Suprapubic skin (tissue), 4 donors: Measurements from ENCODE around the gene UBASH3A. TPM values are rescaled to one million over a fixed set of nuclear protein-coding genes. Genes with fewer than 3 reads are reported as not detected.

Experiments
- DNase-seq, 2 donors: peaks; one replicate each; pipeline ENCODE4 v3.0.0-alpha.2; 2019; ENCODE audit warnings: low spot score in 2 of 2
- H3K27ac ChIP-seq: fragments of 200-600 bp; sonication (generic); one replicate; pipeline ENCODE4 v1.5.1; 2019
- H3K27me3 ChIP-seq: fragments of 200-600 bp; sonication (generic); one replicate; pipeline ENCODE4 v1.5.1; 2019
- H3K36me3 ChIP-seq: fragments of 200-600 bp; sonication (generic); one replicate; pipeline ENCODE4 v1.5.1; 2019
- H3K4me1 ChIP-seq: fragments of 200-600 bp; sonication (generic); one replicate; pipeline ENCODE4 v1.5.1; 2019
- H3K4me3 ChIP-seq: fragments of 200-600 bp; sonication (generic); one replicate; pipeline ENCODE4 v1.5.1; 2019; ENCODE audit warnings: mild to moderate bottlenecking
- H3K9me3 ChIP-seq: fragments of 200-600 bp; sonication (generic); one replicate; pipeline ENCODE4 v1.5.1; 2019
- EP300 ChIP-seq: sonication (generic); formaldehyde crosslinking; IDR thresholded peaks from one replicate; pipeline ENCODE4 v1.6.1; 2017; ENCODE audit warnings: antibody characterized with exemption
- POLR2A ChIP-seq, 2 donors: fragments of 450-650 bp; IDR thresholded peaks; one replicate each; pipeline ENCODE4 v1.6.1; 2017; ENCODE audit warnings: antibody characterized with exemption in 2 of 2, mild to moderate bottlenecking in 2 of 2, moderate library complexity in 2 of 2
- POLR2AphosphoS5 ChIP-seq, 3 donors: sonication (generic); formaldehyde crosslinking; IDR thresholded peaks; one replicate each; pipeline ENCODE4 v1.6.1; 2017; ENCODE audit warnings: antibody characterized with exemption in 3 of 3
- WGBS: methylation state at CpG from one replicate; pipeline ENCODE4 v1.1.5; 2018; 5-methylcytosine and 5-hydroxymethylcytosine counted together
- total RNA-seq, 4 donors: library from RNA; depleted of rRNA; stranded (reverse); fragments of >200 nt; gene quantifications; one replicate each; pipeline ENCODE4 v1.1.0, GENCODE V29; 2016
- TF ChIP-seq, protein P1 (sequence below), 2 donors: fragments of 200-600 bp in 1 of 2; fragments of 450-650 bp in 1 of 2; sonication (generic) in 1 of 2; IDR thresholded peaks; one replicate each; pipeline ENCODE4 v1.5.1; 2016 to 2019; ENCODE audit warnings: antibody characterized with exemption in 2 of 2, mild to moderate bottlenecking in 1 of 2, moderate library complexity in 1 of 2

The UBASH3A gene
- total RNA-seq, 4 donors from 2014 or later: 0.36 to 1.0 (median 0.47) TPM; not detected in 1

GRCh38 chr21:42397746-42398394 lies 5.8 kb upstream of the UBASH3A start:
- Histone ChIP-seq H3K27me3 (no peaks in the 10 kb centered on the region), H3K27ac (no peak overlapping the region), H3K4me3 (no peak overlapping the region), H3K36me3 (no peaks in the 10 kb centered on the region), H3K4me1 (no peaks in the 10 kb centered on the region), H3K9me3 (no peaks in the 10 kb centered on the region)
- peak in 1 of 2 donors; percentile 17 for DNase-seq
- TF ChIP-seq POLR2A (IDR thresholded peaks at IDR 0.05) (no peak), POLR2AphosphoS5 (IDR thresholded peaks at IDR 0.05) (no peak), EP300 (no peak)
- TF ChIP-seq, protein P1, sequence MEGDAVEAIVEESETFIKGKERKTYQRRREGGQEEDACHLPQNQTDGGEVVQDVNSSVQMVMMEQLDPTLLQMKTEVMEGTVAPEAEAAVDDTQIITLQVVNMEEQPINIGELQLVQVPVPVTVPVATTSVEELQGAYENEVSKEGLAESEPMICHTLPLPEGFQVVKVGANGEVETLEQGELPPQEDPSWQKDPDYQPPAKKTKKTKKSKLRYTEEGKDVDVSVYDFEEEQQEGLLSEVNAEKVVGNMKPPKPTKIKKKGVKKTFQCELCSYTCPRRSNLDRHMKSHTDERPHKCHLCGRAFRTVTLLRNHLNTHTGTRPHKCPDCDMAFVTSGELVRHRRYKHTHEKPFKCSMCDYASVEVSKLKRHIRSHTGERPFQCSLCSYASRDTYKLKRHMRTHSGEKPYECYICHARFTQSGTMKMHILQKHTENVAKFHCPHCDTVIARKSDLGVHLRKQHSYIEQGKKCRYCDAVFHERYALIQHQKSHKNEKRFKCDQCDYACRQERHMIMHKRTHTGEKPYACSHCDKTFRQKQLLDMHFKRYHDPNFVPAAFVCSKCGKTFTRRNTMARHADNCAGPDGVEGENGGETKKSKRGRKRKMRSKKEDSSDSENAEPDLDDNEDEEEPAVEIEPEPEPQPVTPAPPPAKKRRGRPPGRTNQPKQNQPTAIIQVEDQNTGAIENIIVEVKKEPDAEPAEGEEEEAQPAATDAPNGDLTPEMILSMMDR (IDR thresholded peaks at IDR 0.05): no peak
- WGBS: 85% methylated on average over 14 of the region's 14 CpGs

DNA sequence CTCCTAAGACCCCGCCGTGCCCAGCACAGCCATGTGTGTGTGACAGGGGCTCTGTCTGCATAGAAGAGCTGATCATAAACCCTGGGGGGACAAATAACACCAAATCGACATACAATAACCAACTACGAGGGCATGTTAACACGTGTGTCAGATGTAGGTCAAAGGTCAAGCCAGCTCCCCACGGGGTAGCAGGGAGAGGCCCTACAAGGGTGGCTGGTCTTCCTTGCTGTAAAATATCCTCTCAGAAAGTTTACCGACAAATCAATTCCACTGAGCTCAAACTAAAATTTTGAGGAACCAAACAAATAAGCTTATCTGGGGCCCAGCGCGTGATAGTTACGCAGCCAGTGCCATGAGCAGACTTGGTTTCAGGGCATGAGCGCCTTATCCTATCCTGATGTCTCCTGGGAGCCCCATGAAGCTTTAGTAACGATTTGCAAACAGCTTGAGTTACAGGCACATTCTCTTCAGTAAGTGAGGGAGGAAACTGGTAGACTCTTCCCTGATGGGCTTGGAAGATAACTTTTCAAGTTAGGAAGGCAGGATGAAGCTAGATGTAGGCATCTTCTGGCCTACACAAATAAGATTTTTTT lies 5.2 kb upstream of the UBASH3A start:
- no peaks in the 10 kb centered on the region for H3K36me3 ChIP-seq
- H3K27me3 ChIP-seq: no peaks in the 10 kb centered on the region
- DNase-seq: no peak
- WGBS: 76% methylated on average over 12 of the region's 12 CpGs
- TF ChIP-seq EP300 (no peak), POLR2AphosphoS5 (IDR thresholded peaks at IDR 0.05) (no peak), POLR2A (IDR thresholded peaks at IDR 0.05) (no peak)
- TF ChIP-seq, protein P1 (IDR thresholded peaks at IDR 0.05): no peak
- H3K9me3 ChIP-seq: no peaks in the 10 kb centered on the region
- no peaks in the 10 kb centered on the region for H3K4me1 ChIP-seq
- H3K27ac ChIP-seq: no peak overlapping the region
- no peak overlapping the region for H3K4me3 ChIP-seq

DNA sequence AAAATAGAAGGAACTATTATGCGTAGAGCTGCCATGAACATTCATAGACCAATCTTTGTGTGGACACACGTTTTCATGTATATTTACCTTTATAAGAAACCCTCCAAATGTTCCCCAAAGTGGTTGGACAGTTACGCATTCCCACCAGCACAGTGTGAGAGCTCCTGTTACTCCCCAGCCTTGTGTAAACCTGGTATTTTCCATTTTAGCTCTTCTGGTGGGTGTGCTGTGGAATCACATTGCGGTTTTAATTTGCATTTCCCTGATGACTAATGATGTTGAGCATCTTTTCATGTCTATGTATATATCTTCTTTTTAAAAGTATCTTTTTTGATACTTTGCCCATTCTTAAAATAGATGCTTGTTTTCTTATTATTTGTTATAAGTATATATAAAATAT lies 3.2 kb upstream of the UBASH3A start:
- Histone ChIP-seq H3K4me3 (no peak overlapping the region), H3K27ac (no peak overlapping the region), H3K4me1 (no peaks in the 10 kb centered on the region), H3K36me3 (no peaks in the 10 kb centered on the region), H3K27me3 (no peaks in the 10 kb centered on the region), H3K9me3 (no peaks in the 10 kb centered on the region)
- TF ChIP-seq POLR2A (IDR thresholded peaks at IDR 0.05) (no peak), EP300 (no peak), POLR2AphosphoS5 (IDR thresholded peaks at IDR 0.05) (no peak)
- TF ChIP-seq, protein P1 (IDR thresholded peaks at IDR 0.05): no peak
- DNase-seq: no peak
- WGBS: 68% methylated on average over 4 of the region's 4 CpGs

DNA sequence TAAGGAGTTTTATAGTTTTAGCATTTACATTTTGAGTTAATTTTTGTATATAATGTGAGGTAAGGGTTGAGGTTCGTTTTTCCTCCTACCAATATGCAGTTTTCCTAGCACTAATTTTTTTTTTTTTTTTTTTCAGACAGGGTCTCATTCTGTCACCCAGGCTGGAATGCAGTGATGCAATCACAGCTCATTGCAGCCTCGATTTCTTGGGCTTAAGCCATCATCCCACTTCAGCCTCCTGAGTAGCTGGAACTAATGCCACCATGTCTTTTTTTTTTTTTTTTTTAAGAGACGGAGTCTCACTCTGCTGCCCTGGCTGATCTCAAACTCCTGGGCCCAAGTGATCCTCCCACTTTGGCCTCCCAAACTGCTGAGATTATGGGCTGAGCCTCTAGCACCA lies 2.5 kb upstream of the UBASH3A start:
- Histone ChIP-seq H3K4me3 (no peak overlapping the region), H3K4me1 (no peaks in the 10 kb centered on the region), H3K9me3 (no peaks in the 10 kb centered on the region), H3K27me3 (no peaks in the 10 kb centered on the region), H3K27ac (no peak overlapping the region), H3K36me3 (no peaks in the 10 kb centered on the region)
- TF ChIP-seq POLR2AphosphoS5 (IDR thresholded peaks at IDR 0.05): no peak
- TF ChIP-seq EP300: no peak
- TF ChIP-seq POLR2A (IDR thresholded peaks at IDR 0.05): no peak
- TF ChIP-seq, protein P1 (IDR thresholded peaks at IDR 0.05): no peak
- no peak for DNase-seq
- 53% methylated on average over 3 of the region's 3 CpGs for WGBS

- no peak for TF ChIP-seq POLR2A (IDR thresholded peaks at IDR 0.05)
- Histone ChIP-seq H3K4me3 (no peak overlapping the region), H3K27me3 (no peaks in the 10 kb centered on the region), H3K9me3 (no peaks in the 10 kb centered on the region), H3K27ac (no peak overlapping the region), H3K36me3 (no peaks in the 10 kb centered on the region), H3K4me1 (no peaks in the 10 kb centered on the region)
- 90% methylated on average over 2 of the region's 2 CpGs for WGBS
- DNase-seq: no peak
These were observed 1.9 kb upstream of the UBASH3A start for GRCh38 chr21:42401820-42402251.
